Loucy (cell line): ENCODE data around the gene ARMC12.

Experiments used
- H2AFZ ChIP-seq: fragments of 200-600 bp; sonication (generic); 2 replicates; pipeline ENCODE4 v1.6.0; 2016; ENCODE audit warnings: antibody characterized with exemption, mild to moderate bottlenecking, low read length, moderate library complexity
- H3F3A ChIP-seq: fragments of 200-600 bp; 2 replicates; pipeline ENCODE4 v1.6.0; 2016; ENCODE audit warnings: antibody characterized with exemption, low read depth, mild to moderate bottlenecking
- H3K27me3 ChIP-seq: fragments of 200-600 bp; sonication (generic); 2 replicates; pipeline ENCODE4 v1.6.1; 2014; ENCODE audit warnings: low read length, mild to moderate bottlenecking; ENCODE audit not compliant: insufficient read depth, poor library complexity, severe bottlenecking
- H3K36me3 ChIP-seq: fragments of 200-600 bp; sonication (generic); 2 replicates; pipeline ENCODE4 v1.6.1; 2016; ENCODE audit warnings: low read length; ENCODE audit not compliant: insufficient read depth
- H3K4me1 ChIP-seq: fragments of 200-600 bp; sonication (generic); 2 replicates; pipeline ENCODE4 v1.5.1; 2014; ENCODE audit warnings: low read length, mild to moderate bottlenecking; ENCODE audit not compliant: insufficient read depth, poor library complexity, severe bottlenecking
- H3K4me2 ChIP-seq: fragments of 200-600 bp; sonication (generic); 2 replicates; pipeline ENCODE4 v1.6.0; 2014; ENCODE audit warnings: antibody characterized with exemption, low read length, low read depth, mild to moderate bottlenecking; ENCODE audit not compliant: poor library complexity, severe bottlenecking
- H3K4me3 ChIP-seq: fragments of 200-600 bp; sonication (generic); 2 replicates; pipeline ENCODE4 v1.5.1; 2014; ENCODE audit warnings: low read length, mild to moderate bottlenecking, mixed read lengths; ENCODE audit not compliant: poor library complexity, severe bottlenecking
- H3K79me2 ChIP-seq: fragments of 200-600 bp; sonication (generic); 2 replicates; pipeline ENCODE4 v1.6.1; 2014; ENCODE audit warnings: low read length; ENCODE audit not compliant: insufficient read depth
- H3K9ac ChIP-seq: fragments of 200-600 bp; sonication (generic); 2 replicates; pipeline ENCODE4 v1.6.0; 2014; ENCODE audit warnings: mild to moderate bottlenecking, low read depth, low read length, moderate library complexity; ENCODE audit not compliant: poor library complexity, severe bottlenecking
- H3K9me2 ChIP-seq: fragments of 200-600 bp; sonication (generic); replicated peaks from 2 replicates; pipeline ENCODE4 v1.6.1; 2016; ENCODE audit warnings: low read depth, low read length, mixed read lengths
- H3K9me3 ChIP-seq: fragments of 200-600 bp; sonication (generic); 2 replicates; pipeline ENCODE4 v1.6.1; 2014; ENCODE audit warnings: mild to moderate bottlenecking, antibody characterized with exemption, low read length, low read depth; ENCODE audit not compliant: insufficient read depth
- H4K20me1 ChIP-seq: fragments of 200-600 bp; sonication (generic); 2 replicates; pipeline ENCODE4 v1.6.0; 2014; ENCODE audit warnings: antibody characterized with exemption, low read length, mild to moderate bottlenecking; ENCODE audit not compliant: insufficient read depth, poor library complexity, severe bottlenecking
- CTCF ChIP-seq: fragments of 200-600 bp; sonication (generic); conservative IDR thresholded peaks from 2 replicates; pipeline ENCODE4 v1.5.1; 2014; ENCODE audit warnings: mild to moderate bottlenecking, antibody characterized with exemption, low read length
- EZH2phosphoT487 ChIP-seq: fragments of 200-600 bp; IDR thresholded peaks from 2 replicates; pipeline ENCODE4 v1.6.1; 2018; ENCODE audit warnings: antibody characterized with exemption, mild to moderate bottlenecking, moderate library complexity, borderline replicate concordance

ARMC12 gene

DNA sequence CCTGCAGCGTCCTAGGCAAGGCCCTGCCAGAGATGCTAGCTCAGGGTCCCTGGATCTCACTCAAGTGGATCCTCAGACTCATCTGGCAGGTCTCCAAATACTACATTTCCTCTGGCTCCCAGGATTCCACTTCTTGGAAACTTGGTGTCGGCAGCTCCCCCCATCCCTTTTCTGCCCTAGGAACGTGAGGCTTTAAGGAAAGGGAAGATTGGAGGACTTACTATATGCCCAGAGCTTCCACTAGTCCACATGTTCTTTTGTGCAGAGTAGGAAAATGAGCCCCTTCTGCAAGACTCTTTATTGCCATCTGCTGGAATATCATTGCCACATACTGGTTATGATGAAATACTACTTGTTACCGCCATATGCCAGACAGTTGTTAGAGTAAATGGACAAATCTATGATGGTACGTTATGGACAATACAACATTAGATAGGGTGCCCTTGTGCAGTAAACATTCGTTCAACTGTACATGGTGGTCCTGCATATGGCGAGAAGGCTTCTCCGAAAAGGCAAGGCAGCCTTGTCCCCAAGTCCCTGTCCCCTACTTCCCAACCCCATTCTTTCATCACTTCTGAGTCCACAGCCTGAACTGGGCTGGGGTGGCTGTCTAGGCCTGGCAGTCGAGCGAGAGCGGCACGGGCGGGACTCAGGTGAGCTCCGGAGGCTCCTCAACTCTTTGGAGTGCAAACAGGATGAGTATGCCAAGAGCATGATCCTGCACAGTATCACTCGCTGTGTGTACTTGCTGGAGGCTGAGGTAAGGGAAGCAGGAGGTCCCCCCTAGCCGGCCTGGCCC is 780 bp downstream of the ARMC12 start:
- H3K9ac ChIP-seq: no peak overlapping the region
- no peak overlapping the region for H3K4me2 ChIP-seq
- no peaks in the 10 kb centered on the region for H4K20me1 ChIP-seq
- no peaks in the 10 kb centered on the region for H3K27me3 ChIP-seq
- no peaks in the 10 kb centered on the region for H3K36me3 ChIP-seq
- H3K79me2 ChIP-seq: 0 out of 2 replicates have a peak, but pooled peaks cover 4% of the 10 kb centered on the region
- H3K4me3 ChIP-seq: no peak overlapping the region
- H3K9me2 ChIP-seq: no peaks in the 10 kb centered on the region
- TF ChIP-seq EZH2phosphoT487: no peak
- peak; percentile 88 for TF ChIP-seq CTCF
- peaks cover 22% of the 10 kb centered on the region for H3K4me1 ChIP-seq
- no peaks in the 10 kb centered on the region for H3K9me3 ChIP-seq
- H2AFZ ChIP-seq: peak overlapping the region; percentile 69
- no peaks in the 10 kb centered on the region for H3F3A ChIP-seq

GRCh38 chr6:35739645-35740524 is 3.1 kb downstream of the ARMC12 start:
- no peaks in the 10 kb centered on the region for H3K9me3 ChIP-seq
- no peak overlapping the region for H3K9ac ChIP-seq
- no peaks in the 10 kb centered on the region for H3K27me3 ChIP-seq
- H3K4me2 ChIP-seq: no peak overlapping the region
- H3F3A ChIP-seq: no peaks in the 10 kb centered on the region
- no peak overlapping the region for H2AFZ ChIP-seq
- H4K20me1 ChIP-seq: no peaks in the 10 kb centered on the region
- H3K79me2 ChIP-seq: no peaks in the 10 kb centered on the region
- H3K9me2 ChIP-seq: no peaks in the 10 kb centered on the region
- peaks cover 8% of the 10 kb centered on the region for H3K4me1 ChIP-seq
- H3K36me3 ChIP-seq: no peaks in the 10 kb centered on the region
- no peak for TF ChIP-seq CTCF
- no peak for TF ChIP-seq EZH2phosphoT487
- H3K4me3 ChIP-seq: no peak overlapping the region

GRCh38 chr6:35742842-35743241 is 6.0 kb downstream of the ARMC12 start:
- H3K4me3 ChIP-seq: no peak overlapping the region
- no peaks in the 10 kb centered on the region for H3K79me2 ChIP-seq
- H3K36me3 ChIP-seq: no peaks in the 10 kb centered on the region
- TF ChIP-seq CTCF (no peak), EZH2phosphoT487 (no peak)
- H4K20me1 ChIP-seq: no peaks in the 10 kb centered on the region
- no peak overlapping the region for H3K9ac ChIP-seq
- H3K9me2 ChIP-seq: no peaks in the 10 kb centered on the region
- H2AFZ ChIP-seq: no peak overlapping the region
- H3K4me1 ChIP-seq: no peaks in the 10 kb centered on the region
- H3F3A ChIP-seq: no peaks in the 10 kb centered on the region
- no peaks in the 10 kb centered on the region for H3K27me3 ChIP-seq
- H3K9me3 ChIP-seq: no peaks in the 10 kb centered on the region
- no peak overlapping the region for H3K4me2 ChIP-seq
